Adrenal gland (tissue), 12 donors: Measurements from ENCODE around the gene GABARAP. TPM values are rescaled to one million over a fixed set of nuclear protein-coding genes. Genes with fewer than 3 reads are reported as not detected.

Experiments
- DNase-seq, 7 donors: peaks; one replicate each; pipeline ENCODE4 v3.0.0-alpha.2; 2019 to 2020
- H3K27ac ChIP-seq, 5 donors: fragments of 200-600 bp; sonication (generic) in 4 of 5; 1 replicate in 3 of 5; 2 replicates in 2 of 5; pipeline versions ENCODE4 v1.5.1 to v1.8.0; 2016 to 2020; ENCODE audit warnings: mild to moderate bottlenecking in 1 of 5
- H3K27me3 ChIP-seq: fragments of 200-600 bp; 2 replicates; pipeline ENCODE4 v1.8.0; 2021
- H3K36me3 ChIP-seq, 2 donors: fragments of 200-600 bp; replicated peaks in 1 of 2; 1 replicate in 1 of 2; 2 replicates in 1 of 2; pipeline versions ENCODE4 v1.5.1 to v1.8.0; 2018 to 2022
- H3K4me1 ChIP-seq, 2 donors: fragments of 200-600 bp; replicated peaks in 1 of 2; 1 replicate in 1 of 2; 2 replicates in 1 of 2; pipeline versions ENCODE4 v1.5.1 to v1.8.0; 2018 to 2021
- H3K4me3 ChIP-seq, 4 donors: fragments of 200-600 bp; sonication (generic) in 3 of 4; one replicate each; pipeline ENCODE4 v1.5.1; 2016 to 2018
- H3K9me3 ChIP-seq, 3 donors: fragments of 200-600 bp; sonication (generic) in 1 of 3; replicated peaks in 1 of 3; 1 replicate in 2 of 3; 2 replicates in 1 of 3; pipeline versions ENCODE4 v1.5.1 to v1.8.0; 2016 to 2021
- CTCF ChIP-seq, 6 experiments: fragments of 450-650 bp in 4 of 6; fragments of 200-600 bp in 2 of 6; sonication (generic) in 1 of 6; IDR thresholded peaks; 1 replicate in 5 of 6; 2 replicates in 1 of 6; pipeline versions ENCODE4 v1.5.1 to v1.8.0; 2016 to 2021; ENCODE audit warnings: antibody characterized with exemption in 6 of 6, mild to moderate bottlenecking in 2 of 6, moderate library complexity in 1 of 6
- POLR2A ChIP-seq, 2 donors: fragments of 450-650 bp; IDR thresholded peaks; one replicate each; pipeline ENCODE4 v1.6.1; 2017; ENCODE audit warnings: antibody characterized with exemption in 2 of 2, mild to moderate bottlenecking in 2 of 2, moderate library complexity in 1 of 2
- WGBS, 4 donors: extraction: QIAGEN DNeasy Blood & Tissue Kit in 2 of 4; methylation state at CpG; one replicate each; pipeline versions ENCODE4 v1.1.5 to v1.1.7; 2013 to 2017; 5-methylcytosine and 5-hydroxymethylcytosine counted together
- intact Hi-C, 2 donors: fragments of 100-400 bp; cut with DNase I; formaldehyde crosslinking; loops; one replicate each; pipeline versions ENCODE4 v1.14.1 to v1.15.0; 2022 to 2023
- polyA plus RNA-seq, 3 donors: library from polyadenylated mRNA; stranded (reverse); fragments of 200-250 nt in 2 of 3; fragments of 350-450 nt in 1 of 3; fragmentation: Illumina TruSeq in 1 of 3; extraction: RNeasy Lipid Tissue Mini Kit (QIAGEN cat#74804) in 1 of 3; gene quantifications; one replicate each; pipeline ENCODE4 v1.2.3, GENCODE V29; 2013 to 2014
- total RNA-seq, 9 donors: library from RNA; depleted of rRNA in 4 of 9; stranded (reverse); fragments of >200 nt in 4 of 9; fragments of 120-200 nt in 1 of 9; fragmentation: NEBNext Ultra II Directional in 1 of 9; extraction: Animal tissue kit (Norgen Biotek cat#: 25700) in 1 of 9; gene quantifications; one replicate each; pipeline versions ENCODE4 v1.1.0 to v1.2.4, GENCODE V29; 2013 to 2023
- donor health status: healthy with polysubstance abuse.
- donor health status: Bipolar disorder and iron deficiency.
- donor health status: DM: yes; HTN: yes; CAD: no.
- donor health status: DM: no; HTN: no; CAD: no.
- donor health status: DM: no; HTN: no; CAD: no.
- donor health status: DM: yes; HTN: yes; CAD: no.

Gene GABARAP
- total and polyA plus RNA-seq, 12 donors, result 195 to 1,285 (median 840) TPM

GRCh38 chr17:7241090-7241733 lies 1.0 kb downstream of the GABARAP start:
- WGBS, 4 donors, result 13 to 19% (median 16%) methylated on average over 9 of the region's 9 CpGs
- Histone ChIP-seq H3K9me3 (no peaks in the 10 kb centered on the region), H3K36me3 (peaks cover 0 to 44% of the 10 kb centered on the region in 2 donors), H3K4me1 (peaks cover 29 to 31% of the 10 kb centered on the region in 2 donors), H3K4me3 (peak overlapping the region in 3 of 4 donors; percentile 47 to 92 (median 51)), H3K27me3 (no peaks in the 10 kb centered on the region), H3K27ac (peak overlapping the region; percentile 87 to 100 (median 95))
- intact Hi-C loops, result no loop called here
- peak in 1 of 2 donors; percentile 14 for TF ChIP-seq POLR2A (IDR thresholded peaks at IDR 0.05)
- no peak for TF ChIP-seq CTCF (IDR thresholded peaks at IDR 0.05)
- DNase-seq, result no peak

GRCh38 chr17:7240375-7240774 lies 1.9 kb downstream of the GABARAP start:
- Histone ChIP-seq H3K36me3 (peaks cover 0 to 44% of the 10 kb centered on the region in 2 donors), H3K9me3 (no peaks in the 10 kb centered on the region), H3K27ac (peak overlapping the region; percentile 87 to 100 (median 95)), H3K4me1 (peaks cover 37 to 39% of the 10 kb centered on the region in 2 donors), H3K27me3 (no peaks in the 10 kb centered on the region), H3K4me3 (peak overlapping the region in 2 of 4 donors; percentile 23 to 92)
- intact Hi-C loops, result no loop called here
- DNase-seq, result no peak
- TF ChIP-seq CTCF (IDR thresholded peaks at IDR 0.05), result no peak
- no peak for TF ChIP-seq POLR2A (IDR thresholded peaks at IDR 0.05)
- 25 to 38% (median 30%) methylated on average over 4 of the region's 4 CpGs for WGBS, 4 donors

- Histone ChIP-seq H3K27me3 (no peaks in the 10 kb centered on the region), H3K27ac (peak within 1 kb of the TSS; percentile 87 to 100 (median 95)), H3K4me1 (peaks cover 46 to 47% of the 10 kb centered on the region in 2 donors), H3K36me3 (peaks cover 0 to 36% of the 10 kb centered on the region in 2 donors), H3K9me3 (no peaks in the 10 kb centered on the region), H3K4me3 (peak within 1 kb of the TSS; percentile 86 to 95 (median 92))
- DNase-seq, result peak; percentile 99 to 100 (median 99)
- intact Hi-C loops, result no loop called here
- TF ChIP-seq POLR2A (IDR thresholded peaks at IDR 0.05) (peak in 1 of 2 donors; percentile 64), CTCF (IDR thresholded peaks at IDR 0.05) (peak in 3 of 6 experiments; percentile 19 to 49 (median 42))
- WGBS, 4 donors, result 1 to 2% (median 1%) methylated on average over 25 to 70 of the region's 72 CpGs
These were observed 2.9 kb downstream of the GABARAP start, which contains the start of gene PHF23 for GRCh38 chr17:7239091-7240027. Gene PHF23, minus strand, starts transcription at chr17:7239457. Its CDS starts 178 bp downstream, at chr17:7239279.
